GM10248 (cell line): ENCODE results near the gene SMIM10.
"Not testable (repeated sequence)": the region's sequence is repeated elsewhere in the genome, so short reads cannot be mapped to it uniquely, and the experiment has no call there.

Source experiments
- CTCF ChIA-PET: fragments of 300-600 bp; sonication (Branson Sonifier 250); formaldehyde crosslinking; extraction: SDS; loops from one replicate; lab custom pipeline; 2021; ENCODE audit warnings: antibody characterized with exemption; lab: Yijun Ruan, JAX
- POLR2A ChIA-PET: fragments of 350-650 bp; sonication (Branson Sonifier 250); formaldehyde crosslinking; extraction: SDS; loops from one replicate; lab custom pipeline; 2020; ENCODE audit warnings: antibody characterized with exemption; lab: Yijun Ruan, JAX
- DNase-seq: peaks from one replicate; pipeline ENCODE4 v3.0.0; 2012; ENCODE audit errors: extremely low spot score
- CTCF ChIP-seq: IDR thresholded peaks from 2 replicates; pipeline ENCODE4 v1.5.1; 2012; ENCODE audit warnings: mild to moderate bottlenecking, low read depth; ENCODE audit errors: extremely low read depth, missing control alignments, control extremely low read depth

SMIM10 gene

GRCh38 chrX:135009057-135009610 lies 18.3 kb downstream of the SMIM10 start:
- DNase-seq, result no peak
- CTCF ChIA-PET, result no interaction called here
- no peak for TF ChIP-seq CTCF
- POLR2A ChIA-PET, result no interaction called here

- POLR2A ChIA-PET, result no interaction called here
- CTCF ChIA-PET, result no interaction called here
- TF ChIP-seq CTCF, result no peak
Observed at GRCh38 chrX:135009838-135010237, 19.0 kb downstream of the SMIM10 start.

GRCh38 chrX:135010921-135011320 lies 20.1 kb downstream of the SMIM10 start:
- DNase-seq, result no peak
- ChIA-PET CTCF (no interaction called here), POLR2A (no interaction called here)
- TF ChIP-seq CTCF, result no peak

More at GRCh38 chrX:135009838-135010237, 19.0 kb downstream of the SMIM10 start:
- no peak for DNase-seq

GRCh38 chrX:135015523-135016245 lies 24.9 kb downstream of the SMIM10 start:
- TF ChIP-seq CTCF, result no peak
- no peak for DNase-seq
- POLR2A ChIA-PET, result no interaction called here
- CTCF ChIA-PET, result no interaction called here

GRCh38 chrX:135019890-135020289 lies 29.1 kb downstream of the SMIM10 start:
- CTCF ChIA-PET, DNase-seq, POLR2A ChIA-PET: not testable (repeated sequence)

- DNase-seq, CTCF ChIA-PET: not testable (repeated sequence)
Observed at GRCh38 chrX:135023791-135024190, 33.0 kb downstream of the SMIM10 start.

GRCh38 chrX:135024526-135024925 lies 33.7 kb downstream of the SMIM10 start:
- TF ChIP-seq CTCF, result no peak
- POLR2A ChIA-PET, result no interaction called here
- CTCF ChIA-PET, result no interaction called here
- DNase-seq, result no peak

More at GRCh38 chrX:135023791-135024190, 33.0 kb downstream of the SMIM10 start:
- POLR2A ChIA-PET, result not testable (repeated sequence)

GRCh38 chrX:135030207-135030963 lies 39.6 kb downstream of the SMIM10 start:
- POLR2A ChIA-PET, DNase-seq, CTCF ChIA-PET: not testable (repeated sequence)

- POLR2A ChIA-PET, DNase-seq, CTCF ChIA-PET: not testable (repeated sequence)
Observed at GRCh38 chrX:135041149-135042123, 50.6 kb downstream of the SMIM10 start.
